GM21423 (cell line): ENCODE measurements around the gene SMYD4.
"Not testable (repeated sequence)": the region's sequence is repeated elsewhere in the genome, so short reads cannot be mapped to it uniquely, and the experiment has no call there.

Source experiments
- ATAC-seq: cut with Tn5 transposase; IDR thresholded peaks from one replicate; pipeline ENCODE4 v1.9.1; 2021; ENCODE audit warnings: mild to moderate bottlenecking, moderate library complexity; ENCODE audit not compliant: unreplicated experiment

The SMYD4 gene

GRCh38 chr17:1783834-1784611 is 45.7 kb downstream of the SMYD4 start:
- ATAC-seq: no peak

DNA sequence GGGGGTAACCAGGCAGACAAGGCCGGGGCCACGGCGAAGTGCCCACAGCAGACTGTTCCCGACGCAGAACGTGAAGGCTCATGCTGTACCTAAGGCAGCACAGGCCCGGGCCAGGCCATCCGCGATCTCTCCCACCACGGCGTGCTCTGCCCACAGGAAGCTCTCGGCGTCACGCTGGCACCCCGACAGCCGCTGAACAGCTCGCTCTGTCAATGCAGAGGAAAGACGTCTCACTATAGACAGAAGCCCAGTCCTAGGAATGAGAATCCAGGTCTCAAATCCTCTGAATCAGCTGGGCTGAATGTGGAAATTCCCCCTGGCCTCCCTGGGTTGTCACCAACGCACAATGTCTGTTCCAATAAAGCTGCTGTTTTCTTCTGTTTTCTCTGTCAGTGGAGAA is 46.4 kb downstream of the SMYD4 start:
- no peak for ATAC-seq

DNA sequence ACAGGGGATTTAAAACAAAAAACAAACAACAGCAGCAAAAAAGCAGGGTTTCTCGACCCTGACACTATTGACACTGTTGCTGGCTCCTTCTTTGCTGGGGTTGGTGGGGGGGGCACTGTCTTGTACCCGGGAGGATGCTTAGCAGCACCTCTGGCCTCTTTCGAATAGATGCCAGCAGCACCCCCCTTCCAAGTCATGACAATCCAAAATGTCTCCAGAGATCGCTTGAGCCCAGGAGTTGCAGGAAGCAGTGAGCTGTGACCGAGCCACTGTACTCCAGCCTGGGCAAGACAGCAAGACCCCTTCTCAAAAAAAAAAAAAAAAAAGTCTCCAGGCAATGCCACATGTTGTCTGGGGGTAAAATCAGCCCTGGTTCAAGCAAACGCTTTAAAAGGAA is 47.5 kb downstream of the SMYD4 start:
- ATAC-seq: no peak

- ATAC-seq: no peak
Observed at GRCh38 chr17:1779571-1780131, 50.1 kb downstream of the SMYD4 start.

DNA sequence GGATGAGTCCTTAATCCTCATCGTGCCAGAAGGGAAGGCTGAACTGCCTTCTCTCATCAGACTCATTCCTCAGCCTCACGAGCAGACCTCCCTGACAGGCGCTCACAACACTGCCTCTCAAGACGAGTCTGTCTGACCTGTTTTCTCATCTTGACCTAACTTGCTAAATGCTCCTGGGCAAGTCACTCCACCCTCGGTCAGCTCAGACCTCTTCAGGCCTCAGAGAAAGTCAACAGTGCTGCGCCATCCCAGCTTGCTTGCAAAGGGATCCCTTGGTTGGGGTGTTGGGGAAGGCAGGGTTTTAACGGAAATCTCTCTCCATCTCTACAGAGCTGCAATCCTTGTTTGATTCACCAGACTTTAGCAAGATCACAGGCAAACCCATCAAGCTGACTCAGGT is 52.8 kb downstream of the SMYD4 start:
- ATAC-seq: no peak

GRCh38 chr17:1776328-1776727 is 53.4 kb downstream of the SMYD4 start:
- ATAC-seq: no peak

DNA sequence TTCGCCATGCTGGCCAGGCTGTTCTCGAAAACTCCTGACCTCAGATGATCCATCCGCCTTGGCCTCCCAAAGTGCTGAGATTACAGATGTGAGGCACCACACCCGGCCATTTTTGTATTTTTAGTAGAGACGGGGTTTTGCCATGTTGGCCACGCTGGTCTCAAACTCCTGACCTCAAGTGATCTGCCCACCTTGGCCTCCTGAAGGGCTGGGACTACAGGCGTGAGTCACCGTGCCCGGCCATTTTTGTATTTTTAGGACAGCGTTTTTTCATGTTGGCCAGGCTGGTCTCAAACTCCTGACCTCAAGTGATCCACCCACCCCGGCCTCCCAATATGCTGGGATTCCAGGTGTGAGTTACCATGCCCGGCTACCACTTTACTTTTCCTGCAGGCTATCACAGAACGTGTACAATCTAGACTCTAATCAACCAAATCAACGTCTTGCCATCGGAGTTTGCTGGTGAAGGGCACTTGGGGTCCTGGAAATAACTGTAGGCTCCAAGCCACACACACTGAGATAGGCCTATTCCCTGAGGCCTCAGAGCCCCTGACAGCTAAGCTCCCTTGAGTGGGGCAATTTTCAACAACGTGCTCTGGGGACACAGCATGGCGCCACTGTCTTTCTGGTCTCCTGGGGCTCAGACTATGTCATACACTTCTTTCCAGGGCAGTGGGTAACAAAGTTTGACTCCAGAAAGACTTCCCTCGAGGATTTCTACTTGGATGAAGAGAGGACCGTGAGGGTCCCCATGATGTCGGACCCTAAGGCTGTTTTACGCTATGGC is 55.1 kb downstream of the SMYD4 start:
- no peak for ATAC-seq

GRCh38 chr17:1773696-1774181 is 56.0 kb downstream of the SMYD4 start:
- no peak for ATAC-seq

DNA sequence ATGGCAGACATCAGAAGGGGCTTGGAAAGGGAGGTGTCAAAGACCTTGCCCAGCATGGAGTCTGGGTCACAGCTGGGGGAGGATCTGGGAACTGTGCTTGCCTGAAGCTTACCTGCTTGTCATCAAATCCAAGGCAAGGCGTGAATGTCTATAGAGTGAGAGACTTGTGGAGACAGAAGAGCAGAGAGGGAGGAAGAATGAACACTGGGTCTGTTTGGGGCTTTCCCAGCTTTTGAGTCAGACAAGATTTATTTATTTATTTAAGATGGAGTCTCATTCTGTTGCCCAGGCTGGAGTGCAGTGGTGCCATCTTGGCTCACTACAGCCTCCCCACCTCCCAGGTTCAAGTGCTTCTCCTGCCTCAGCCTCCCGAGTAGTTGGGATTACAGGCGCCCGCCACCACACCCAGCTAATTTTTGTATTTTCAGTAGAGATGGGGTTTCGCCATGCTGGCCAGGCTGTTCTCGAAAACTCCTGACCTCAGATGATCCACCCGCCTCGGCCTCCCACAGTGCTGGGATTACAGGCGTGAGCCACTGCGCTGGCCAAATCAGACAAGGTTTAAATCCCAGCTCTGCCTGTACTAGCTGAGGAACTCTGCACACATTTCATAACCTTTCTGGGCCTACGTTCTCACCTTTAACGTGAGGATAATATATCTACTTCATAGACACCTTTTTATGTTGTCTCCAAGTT is 56.6 kb downstream of the SMYD4 start:
- not testable (repeated sequence) for ATAC-seq

- no peak for ATAC-seq
Observed at GRCh38 chr17:1769822-1770477, 59.8 kb downstream of the SMYD4 start.

DNA sequence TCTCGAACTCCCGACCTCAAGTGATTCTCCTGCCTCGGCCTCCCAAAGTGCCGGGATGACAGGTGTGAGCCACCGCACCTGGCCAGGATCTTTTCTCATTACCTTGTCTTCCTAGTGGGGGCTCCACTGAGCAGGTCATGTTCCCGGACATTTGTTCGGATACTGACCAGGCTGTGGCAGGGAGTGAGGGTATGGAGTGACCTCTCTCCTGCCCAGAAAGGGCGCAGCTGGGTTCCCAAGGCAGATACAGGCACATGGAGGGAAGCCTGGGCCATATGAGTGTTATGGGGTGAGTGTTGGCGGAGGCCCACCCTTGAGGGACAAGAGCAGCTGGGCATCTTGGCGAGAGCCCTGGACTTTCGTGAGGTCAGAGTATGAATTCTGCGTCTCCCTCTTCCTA is 62.3 kb downstream of the SMYD4 start:
- ATAC-seq: no peak

DNA sequence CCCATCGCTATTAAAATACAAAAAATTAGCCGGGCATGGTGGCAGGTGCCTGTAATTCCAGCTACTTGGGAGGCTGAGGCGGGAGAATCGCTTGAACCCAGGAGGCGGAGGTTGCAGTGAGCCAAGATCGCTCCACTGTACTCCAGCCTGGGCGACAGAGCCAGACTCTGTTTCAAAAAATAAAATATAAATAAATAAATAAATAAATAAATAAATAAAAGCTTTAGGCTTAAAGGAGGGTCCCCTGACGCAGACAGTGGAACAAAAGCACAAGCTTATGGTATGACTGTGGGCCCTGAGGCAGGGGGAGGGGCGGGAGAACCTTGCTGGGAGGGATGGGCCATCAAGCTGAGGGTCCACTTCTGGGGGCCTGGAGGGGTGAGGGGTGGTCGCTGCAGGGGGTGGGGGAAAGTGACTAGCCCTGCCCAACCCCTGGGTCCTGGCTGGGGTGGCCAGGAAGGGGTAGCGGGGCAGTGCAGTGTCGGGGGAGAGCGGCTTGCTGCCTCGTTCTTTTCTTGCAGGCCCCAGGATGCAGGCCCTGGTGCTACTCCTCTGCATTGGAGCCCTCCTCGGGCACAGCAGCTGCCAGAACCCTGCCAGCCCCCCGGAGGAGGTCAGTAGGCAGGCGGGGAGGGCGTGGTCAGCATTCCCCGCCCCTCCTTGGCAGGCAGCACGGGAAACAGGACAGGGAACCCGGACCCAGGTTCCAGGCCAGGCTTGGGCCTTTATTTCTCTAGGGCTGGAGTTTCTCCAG is 63.1 kb downstream of the SMYD4 start:
- no peak for ATAC-seq

DNA sequence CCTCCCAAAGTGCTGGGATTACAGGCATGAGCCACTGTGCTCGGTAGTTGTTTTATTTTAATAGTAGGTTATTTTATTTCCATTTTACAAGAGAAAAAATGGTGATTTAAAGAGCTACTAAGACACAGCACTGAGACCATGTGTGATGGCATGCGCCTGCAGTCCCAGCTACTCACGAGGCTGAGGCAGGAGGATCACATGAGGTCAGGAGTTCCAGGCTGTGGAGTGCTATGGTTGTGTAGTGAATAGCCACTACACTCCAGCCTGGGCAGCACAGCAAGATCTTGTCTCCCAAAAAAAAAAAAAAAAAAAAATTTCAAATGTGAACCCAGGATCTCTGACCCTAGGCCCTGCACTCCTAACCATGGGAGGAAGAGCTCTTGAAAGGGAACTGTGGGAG is 64.1 kb downstream of the SMYD4 start:
- ATAC-seq: no peak

- not testable (repeated sequence) for ATAC-seq
Observed at GRCh38 chr17:1764705-1765104, 65.0 kb downstream of the SMYD4 start.

- no peak for ATAC-seq
Observed at GRCh38 chr17:1764284-1764683, 65.4 kb downstream of the SMYD4 start.

GRCh38 chr17:1762901-1763898 is 66.5 kb downstream of the SMYD4 start:
- no peak for ATAC-seq

DNA sequence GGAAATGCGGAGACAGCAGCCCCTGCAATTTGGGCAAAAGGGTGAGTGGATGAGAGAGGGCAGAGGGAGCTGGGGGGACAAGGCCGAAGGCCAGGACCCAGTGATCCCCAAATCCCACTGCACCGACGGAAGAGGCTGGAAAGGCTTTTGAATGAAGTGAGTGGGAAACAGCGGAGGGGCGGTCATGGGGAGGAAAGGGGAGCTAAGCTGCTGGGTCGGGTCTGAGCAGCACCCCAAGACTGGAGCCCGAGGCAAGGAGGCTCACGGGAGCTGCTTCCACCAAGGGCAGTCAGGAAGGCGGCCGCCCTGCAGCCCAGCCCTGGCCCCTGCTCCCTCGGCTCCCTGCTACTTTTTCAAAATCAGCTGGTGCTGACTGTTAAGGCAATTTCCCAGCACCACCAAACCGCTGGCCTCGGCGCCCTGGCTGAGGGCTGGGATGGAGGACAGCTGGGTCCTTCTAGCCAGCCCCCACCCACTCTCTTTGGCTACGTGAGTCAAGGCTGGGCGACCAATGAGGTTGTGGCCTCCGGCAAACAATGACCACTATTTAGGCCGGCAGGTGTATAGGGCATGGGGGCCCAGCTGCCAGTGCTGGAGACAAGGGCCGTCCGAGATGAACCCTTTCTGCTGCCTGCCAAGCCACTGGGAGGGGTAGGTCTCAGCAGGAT is 67.3 kb downstream of the SMYD4 start:
- ATAC-seq: no peak

DNA sequence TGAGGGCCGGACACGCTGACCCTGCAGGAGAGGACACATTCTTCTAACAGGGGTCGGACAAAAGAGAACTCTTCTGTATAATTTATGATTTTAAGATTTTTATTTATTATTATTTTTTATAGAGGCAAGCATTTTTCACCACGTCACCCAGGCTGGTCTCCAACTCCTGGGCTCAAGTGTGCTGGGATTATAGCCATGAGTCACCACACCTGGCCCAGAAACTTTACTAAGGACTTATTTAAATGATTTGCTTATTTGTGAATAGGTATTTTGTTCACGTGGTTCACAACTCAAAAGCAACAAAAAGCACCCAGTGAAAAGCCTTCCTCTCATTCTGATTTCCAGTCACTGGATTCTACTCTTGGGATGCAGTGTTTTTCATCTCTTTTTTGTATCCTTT is 70.2 kb downstream of the SMYD4 start:
- ATAC-seq: no peak
